LHCN-M2 (cell line): Measurements from ENCODE around the gene CDK2. TPM values are rescaled to one million over a fixed set of nuclear protein-coding genes. Genes with fewer than 3 reads are reported as not detected.

Experiments
- DNase-seq: peaks from one replicate; pipeline ENCODE4 v3.0.0-alpha.2; 2012; ENCODE audit warnings: low read depth
- polyA plus RNA-seq: library from polyadenylated mRNA; unstranded; fragments of >200 nt; gene quantifications from one replicate; pipeline ENCODE4 v1.2.1, GENCODE V29; 2012; ENCODE audit warnings: missing spikeins
- total RNA-seq: library from RNA; depleted of rRNA; stranded (reverse); fragments of >200 nt; gene quantifications from 2 replicates; pipeline ENCODE4 v1.2.3, GENCODE V29; 2014; rRNA removed

The CDK2 gene
- total RNA-seq = 64.4 and 66.5 TPM in 2 replicates
- 43.7 TPM for polyA plus RNA-seq

DNA sequence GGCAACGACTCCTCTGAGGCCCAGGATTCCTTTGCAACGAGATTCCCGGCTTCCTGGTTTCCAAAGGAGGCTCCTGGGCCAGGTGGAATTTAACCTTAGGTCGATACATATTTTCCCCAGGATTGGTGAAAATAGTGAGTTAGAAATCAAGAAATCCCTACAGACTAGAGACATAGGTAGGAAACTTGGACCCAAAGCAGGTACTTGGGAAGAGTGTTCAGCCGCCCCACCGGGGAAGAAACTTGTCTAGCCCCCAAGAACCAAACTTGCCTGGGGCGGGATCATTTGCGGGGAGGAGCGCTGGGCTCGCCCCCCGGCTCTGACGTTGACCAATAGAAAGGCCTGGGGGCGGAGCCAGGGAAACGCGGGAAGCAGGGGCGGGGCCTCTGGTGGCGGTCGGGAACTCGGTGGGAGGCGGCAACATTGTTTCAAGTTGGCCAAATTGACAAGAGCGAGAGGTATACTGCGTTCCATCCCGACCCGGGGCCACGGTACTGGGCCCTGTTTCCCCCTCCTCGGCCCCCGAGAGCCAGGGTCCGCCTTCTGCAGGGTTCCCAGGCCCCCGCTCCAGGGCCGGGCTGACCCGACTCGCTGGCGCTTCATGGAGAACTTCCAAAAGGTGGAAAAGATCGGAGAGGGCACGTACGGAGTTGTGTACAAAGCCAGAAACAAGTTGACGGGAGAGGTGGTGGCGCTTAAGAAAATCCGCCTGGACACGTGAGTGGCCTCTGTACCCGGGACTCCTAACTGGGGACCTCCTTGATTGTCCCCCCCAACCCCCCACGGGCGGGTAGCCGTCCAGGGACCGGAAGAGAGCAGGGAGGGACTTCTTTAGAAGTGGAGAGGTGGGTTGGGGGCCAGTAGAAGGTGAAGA lies at the start of gene CDK2:
Gene CDK2, plus strand, starts transcription at position 423 of the 874 bp plus-strand sequence. Its CDS starts 179 bp downstream, at position 602.
- DNase-seq = peak; percentile 69

DNA sequence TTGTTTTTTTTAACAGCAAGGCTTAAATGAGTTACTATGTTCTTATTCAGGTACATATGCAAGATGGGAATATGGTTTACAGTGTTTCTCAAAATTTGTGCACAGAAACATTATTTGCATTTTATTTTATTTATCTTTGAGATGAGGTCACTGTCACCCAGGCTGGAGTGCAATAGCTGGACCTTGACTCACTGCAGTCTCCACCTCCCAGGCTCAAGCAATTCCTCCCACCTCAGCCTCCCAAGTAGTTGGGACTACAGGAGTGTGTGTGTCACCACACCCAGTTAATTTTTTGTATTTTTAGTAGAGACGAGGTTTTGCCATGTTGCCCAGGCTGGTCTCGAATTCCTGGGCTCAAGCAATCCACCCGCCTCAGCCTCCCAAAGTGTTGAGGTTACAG lies 47.6 kb upstream of the CDK2 start:
- DNase-seq = peak; percentile 47

DNA sequence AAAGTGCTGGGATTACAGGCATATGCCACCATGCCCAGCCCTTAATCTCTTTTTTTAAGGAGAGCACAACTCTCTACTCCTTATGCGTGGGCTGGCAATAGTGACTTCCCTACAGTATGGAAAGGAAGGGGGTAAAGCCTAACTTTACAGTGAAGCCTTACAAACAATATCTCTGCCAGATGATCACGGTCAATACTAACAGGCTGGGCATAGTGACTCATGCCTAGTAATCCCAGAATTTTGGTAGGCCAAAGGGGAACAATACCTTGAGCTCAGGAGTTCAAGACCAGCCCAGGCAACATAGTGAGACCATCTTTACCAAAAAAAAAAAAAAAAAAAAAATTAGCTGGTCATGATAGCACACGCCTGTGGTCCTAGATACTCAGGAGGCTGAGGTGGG lies 44.5 kb upstream of the CDK2 start:
- no peak for DNase-seq

DNA sequence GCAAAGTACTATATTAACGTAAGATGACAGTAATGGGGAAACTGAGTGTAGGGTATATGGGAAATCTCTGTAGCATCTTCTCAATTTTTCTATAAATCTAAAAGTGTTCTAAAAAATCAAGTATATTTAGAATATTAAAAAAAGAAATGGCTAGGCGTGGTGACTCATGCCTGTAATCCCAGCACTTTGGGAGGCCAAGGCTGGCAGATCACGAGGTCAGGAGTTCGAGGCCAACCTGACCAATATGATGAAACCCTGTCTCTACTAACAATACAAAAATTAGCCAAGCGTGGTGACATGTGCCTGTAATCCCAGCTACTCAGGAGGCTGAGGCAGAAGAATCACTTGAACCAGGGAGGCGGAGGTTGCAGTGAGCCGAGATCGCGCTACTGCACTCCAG lies 43.0 kb upstream of the CDK2 start:
- DNase-seq = peak; percentile 15

DNA sequence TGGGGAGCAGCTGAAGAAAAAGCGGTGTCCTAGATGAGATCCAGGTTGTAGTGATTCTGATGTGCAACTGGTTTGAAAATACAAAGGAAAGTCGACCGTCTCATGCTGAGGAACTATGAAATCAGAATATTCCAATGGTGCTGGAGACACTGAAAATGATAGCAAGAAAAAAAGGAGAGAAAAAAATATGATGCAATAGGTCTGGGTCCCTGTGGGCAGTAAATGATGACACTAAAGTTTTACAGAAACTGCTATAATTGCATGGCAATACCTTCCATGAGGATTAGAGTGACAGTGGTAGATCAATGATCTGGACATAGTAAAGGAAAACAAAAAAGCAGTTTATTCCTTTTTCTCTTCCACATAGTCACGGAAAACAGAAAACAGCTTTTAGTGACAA lies 41.3 kb upstream of the CDK2 start:
- DNase-seq = no peak

DNA sequence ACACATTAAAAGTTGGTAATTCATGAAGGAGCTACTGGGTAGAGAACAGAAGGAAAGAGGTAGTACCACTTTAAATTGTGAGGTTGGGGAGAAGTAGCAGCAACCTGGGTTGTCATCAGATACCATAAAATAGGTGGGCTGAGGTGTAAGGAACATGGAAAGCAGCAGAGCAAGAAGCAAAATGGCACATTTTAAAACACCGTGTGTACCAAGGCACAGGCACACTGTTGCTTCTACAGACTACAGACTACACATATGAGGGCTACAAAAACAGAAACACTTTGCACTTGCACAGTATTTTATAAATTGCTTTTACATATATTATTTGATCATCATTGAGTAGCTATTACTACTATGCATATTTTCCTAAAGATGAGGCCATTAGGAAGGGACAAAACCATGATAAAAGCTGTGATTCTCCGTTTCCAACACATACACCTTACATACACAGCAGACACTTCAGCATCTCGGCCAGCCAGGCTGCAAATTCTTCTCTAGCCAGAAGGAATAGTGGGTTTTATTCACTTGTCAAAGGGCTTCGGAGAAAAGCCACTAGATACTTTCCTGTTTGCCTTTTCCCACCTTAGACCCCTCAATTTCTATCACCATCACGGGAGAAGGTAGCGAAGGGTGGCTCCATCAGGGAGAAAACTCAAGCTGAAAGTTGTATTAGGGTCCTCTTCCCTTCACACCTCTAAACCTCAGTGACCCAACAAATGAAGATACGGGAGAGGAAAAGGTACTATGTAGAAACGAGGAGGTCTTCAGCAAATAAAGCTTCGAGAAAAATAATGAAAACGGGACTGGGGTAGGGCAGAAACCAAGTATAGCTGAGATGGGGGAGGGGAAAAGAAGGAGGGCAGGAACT lies 40.5 kb upstream of the CDK2 start:
- no peak for DNase-seq

DNA sequence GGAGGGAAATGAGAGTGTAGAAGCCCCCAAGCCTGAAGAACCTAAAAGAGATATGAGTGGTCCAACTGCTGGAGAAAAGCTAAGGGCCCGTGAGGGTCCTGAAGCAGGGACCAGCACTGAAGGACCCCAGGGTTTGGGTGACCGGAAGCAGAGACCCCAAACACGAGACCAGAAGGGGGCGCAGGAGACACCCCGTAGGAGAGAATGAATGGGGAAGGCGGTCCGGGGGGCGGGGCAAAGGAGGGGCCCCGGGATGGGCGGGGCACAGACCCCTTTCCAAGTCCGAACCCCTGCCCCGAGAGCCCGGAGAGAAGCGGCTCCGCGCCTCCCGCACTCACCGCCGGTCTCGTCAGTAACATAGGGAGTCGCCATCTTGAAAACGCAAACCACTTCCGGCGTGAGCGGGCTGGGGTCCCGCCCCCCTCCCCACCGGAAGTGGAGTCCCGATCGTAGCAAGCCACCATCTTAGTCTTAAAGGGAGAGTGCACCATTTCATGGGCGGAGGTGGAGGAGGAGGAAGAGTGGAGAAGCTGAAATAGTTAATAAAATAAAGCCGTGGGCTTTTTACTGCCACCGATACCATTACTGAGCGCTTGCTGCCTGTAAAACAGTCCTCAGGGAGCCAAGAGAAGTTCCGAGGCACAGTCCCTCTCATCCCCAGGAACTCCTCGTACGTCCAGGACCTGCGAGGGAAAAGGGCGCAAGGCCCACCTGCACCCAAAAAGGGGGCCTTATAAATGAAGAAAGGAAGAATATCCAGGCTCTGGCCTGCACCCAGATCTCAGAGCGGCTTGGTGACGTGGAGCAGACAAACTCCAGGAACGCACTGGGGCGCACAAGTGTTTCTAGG lies 39.7 kb upstream of the CDK2 start:
- DNase-seq = peak; percentile 92

DNA sequence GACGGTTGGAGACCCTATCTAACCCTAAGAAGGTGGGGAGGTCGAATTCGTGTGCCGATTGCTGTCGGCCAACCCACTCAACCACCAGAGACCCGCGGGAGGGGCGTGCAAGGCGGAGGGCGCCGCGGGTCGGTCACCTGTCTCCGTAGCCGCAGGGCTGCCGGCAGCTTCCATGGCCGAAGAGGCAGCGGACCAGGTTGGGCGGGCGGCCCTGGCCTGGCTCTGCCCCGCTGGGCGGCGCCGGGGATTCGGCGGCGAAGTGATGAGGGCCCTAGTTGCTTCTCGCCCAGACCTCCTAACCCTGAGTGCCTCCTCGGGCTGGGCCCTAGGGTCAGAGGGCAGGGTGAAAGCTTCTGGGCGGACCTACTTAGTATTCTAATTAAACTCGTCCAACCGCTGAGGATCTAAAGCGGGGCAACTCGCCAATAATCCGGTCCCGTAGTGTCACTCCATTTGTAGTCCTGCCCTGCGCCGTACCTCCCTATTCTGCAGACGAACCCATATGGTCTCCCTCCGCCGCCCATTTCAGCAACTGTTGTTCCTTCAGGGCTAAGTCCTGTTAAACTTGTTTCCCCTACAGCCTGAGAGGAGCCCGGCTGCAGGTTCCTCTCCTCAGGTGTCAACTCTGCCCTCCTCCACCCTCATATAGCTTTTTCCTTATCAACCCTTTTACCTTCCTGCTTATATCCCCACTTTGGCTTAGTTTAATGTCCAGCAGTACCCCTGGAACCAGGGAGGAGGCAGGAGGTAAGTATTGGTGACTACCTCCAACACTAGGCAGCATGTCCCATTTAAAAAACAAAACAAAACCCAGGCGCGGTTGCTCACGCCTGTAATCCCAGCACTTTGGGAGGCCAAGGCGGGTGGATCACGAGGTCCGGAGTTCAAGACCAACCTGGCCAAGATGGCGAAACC lies 38.8 kb upstream of the CDK2 start, which contains the start of gene PYM1:
Gene PYM1, minus strand, starts transcription at position 307 of the 915 bp plus-strand sequence. Its CDS starts 133 bp downstream, at position 174.
- DNase-seq = peak; percentile 78

DNA sequence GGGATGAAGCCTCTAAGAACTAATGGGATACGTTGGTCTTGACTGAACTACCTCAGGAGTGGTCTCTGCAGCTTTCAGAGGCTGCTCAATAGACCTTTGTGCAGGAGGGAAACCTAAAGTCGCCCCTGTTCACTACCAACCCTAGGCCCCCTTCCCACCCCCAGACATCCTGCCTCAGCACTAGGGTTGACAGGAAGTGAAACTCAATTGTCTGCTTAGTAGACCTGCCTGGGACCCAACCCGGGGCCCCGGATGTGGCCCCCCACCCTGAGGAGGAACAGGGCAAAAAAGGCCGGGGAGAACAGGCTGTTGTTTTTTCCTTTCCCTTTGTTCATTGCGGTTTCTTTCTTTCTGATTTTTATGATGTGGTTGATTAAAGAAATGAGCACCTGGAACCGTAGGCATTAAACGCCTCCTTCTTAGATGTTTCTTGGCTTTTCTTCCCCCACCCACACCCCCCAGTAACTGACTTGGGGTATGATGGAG lies 37.3 kb upstream of the CDK2 start:
- DNase-seq = no peak

DNA sequence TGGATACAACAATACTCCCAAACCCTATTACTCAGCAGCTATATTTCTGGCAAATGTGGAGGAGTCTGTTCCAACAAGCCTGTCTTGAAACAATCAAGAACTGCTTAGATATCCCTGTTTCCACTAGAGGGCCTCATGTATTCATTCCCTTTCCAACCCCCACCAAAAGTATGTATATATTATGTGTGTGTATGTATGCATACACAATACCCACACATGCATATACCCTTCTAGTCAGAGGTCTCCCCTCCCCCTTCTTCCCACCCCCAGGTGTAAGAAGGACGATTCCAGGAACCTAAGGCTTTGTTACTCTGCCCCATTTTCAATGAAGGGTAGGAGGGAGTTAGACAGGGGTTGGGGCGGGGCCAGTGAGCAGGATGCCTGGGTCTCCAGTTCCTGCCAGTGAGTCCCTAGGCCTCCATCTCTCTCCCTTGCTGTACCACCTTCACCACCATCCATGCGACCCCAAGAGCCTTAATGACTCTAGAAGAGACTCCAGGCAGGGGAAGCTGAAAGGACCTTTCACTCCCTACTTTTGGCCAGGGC lies 35.8 kb upstream of the CDK2 start, which contains the start of gene DGKA:
Gene DGKA, plus strand, starts transcription at position 392 of the 546 bp plus-strand sequence. CDS start 5,342 bp downstream, outside the sequence.
- DNase-seq = peak; percentile 58

DNA sequence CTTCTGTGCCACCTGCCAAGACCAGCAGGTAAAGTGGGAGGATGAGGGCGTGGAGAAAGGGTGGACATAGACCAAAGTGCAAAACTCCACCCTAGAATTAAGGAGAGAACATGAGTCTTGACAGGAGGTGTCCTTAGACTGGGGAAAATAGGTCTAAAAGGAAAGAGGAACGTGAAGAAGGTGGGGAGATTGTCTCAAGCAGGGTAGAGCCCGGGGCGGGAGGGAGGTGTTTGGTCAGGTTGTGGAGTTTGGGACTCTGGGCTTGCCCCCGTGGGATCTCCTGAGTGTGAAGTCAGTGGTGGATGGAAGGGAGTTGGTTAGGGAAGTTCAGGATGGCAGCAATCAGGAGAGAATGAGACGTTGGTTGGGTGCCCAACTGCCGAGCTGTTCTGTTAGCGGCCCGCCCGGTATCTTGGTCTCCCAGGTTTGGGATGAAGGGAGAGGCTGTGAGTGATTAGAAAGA lies 35.3 kb upstream of the CDK2 start:
- DNase-seq = peak; percentile 8

DNA sequence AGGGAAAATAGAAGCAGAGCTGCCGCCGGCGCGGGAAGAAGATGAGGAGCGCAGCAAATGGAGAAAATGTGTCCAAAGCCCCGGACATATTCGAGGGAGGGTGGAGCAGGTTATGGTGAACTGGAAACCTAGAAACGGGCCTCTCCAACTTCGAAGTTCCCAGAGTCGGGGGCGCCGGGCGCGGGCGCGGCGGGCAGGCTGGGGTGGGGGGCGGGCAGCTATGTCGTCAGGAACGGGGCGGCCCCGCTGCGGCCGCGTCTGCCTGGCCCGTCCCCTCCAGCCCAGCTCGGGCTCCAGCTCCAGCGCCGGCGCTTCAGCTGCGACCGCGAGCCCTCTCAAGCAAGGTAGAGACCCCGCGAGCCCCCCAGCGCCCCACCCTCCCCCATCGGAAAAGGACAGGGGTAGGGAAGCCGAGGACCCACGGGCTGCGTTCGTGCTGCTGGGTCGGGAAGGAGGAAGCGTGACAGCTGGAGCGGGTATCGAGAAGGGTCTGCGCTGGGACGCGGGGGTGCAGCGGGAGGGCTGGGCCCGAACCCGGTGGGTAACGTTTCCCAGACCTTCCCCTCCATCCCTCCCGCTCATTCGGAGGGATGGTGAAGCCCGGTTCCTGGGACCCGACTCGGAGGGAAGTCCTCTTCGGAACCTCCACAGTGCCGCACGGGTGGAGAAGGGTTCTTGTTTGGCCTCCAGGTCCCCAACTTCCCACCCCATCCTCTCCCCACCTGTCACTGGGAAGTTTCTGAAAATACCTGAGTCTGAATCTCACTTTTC lies 34.7 kb upstream of the CDK2 start:
- peak; percentile 14 for DNase-seq

DNA sequence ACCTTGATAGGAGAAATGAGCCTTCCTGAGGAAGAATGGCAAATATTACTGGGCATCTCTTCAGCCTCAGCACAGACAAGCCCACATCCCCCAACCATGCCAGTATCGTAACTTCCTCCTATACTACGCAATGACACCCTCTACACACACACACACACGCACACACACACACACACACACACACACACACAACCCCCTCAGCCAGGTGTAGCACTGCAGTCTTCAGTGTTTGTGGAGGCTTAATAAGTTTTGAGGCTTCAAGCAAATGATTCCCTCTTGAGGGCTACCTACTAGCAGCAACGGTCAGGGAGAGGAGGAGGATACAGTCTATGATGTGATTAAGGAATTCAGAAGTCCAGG lies 34.1 kb upstream of the CDK2 start:
- peak; percentile 23 for DNase-seq

DNA sequence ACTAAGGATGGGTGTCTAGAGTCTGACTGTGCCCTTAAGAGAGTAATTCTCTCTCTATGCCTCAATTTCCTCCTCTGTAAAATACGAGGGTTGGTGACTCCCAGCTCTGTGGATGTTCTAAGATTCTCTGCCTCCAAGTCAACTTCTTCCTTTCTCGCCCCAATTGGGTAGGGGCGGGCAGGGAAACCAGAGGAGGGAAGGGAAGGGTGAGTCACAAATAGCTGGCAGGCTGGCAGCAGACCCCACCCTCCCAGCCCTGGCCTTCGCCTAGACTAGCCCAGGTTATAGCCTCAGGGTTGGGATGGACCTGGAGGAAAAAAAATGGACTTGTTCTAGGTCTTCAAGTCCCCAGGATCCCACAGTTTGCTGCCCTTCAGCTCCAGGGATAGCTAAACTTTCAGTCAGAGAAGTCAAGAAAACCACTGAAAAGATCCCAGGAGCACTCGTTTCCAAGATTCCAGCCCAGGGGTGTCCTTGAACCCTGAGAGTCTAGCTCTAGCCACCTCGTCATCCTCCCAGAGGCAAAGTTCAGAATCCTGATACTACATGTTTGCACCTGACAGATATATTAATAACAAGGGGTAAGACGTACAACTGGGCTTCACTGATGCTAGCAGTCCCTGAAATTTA lies 33.3 kb upstream of the CDK2 start:
- peak; percentile 46 for DNase-seq

DNA sequence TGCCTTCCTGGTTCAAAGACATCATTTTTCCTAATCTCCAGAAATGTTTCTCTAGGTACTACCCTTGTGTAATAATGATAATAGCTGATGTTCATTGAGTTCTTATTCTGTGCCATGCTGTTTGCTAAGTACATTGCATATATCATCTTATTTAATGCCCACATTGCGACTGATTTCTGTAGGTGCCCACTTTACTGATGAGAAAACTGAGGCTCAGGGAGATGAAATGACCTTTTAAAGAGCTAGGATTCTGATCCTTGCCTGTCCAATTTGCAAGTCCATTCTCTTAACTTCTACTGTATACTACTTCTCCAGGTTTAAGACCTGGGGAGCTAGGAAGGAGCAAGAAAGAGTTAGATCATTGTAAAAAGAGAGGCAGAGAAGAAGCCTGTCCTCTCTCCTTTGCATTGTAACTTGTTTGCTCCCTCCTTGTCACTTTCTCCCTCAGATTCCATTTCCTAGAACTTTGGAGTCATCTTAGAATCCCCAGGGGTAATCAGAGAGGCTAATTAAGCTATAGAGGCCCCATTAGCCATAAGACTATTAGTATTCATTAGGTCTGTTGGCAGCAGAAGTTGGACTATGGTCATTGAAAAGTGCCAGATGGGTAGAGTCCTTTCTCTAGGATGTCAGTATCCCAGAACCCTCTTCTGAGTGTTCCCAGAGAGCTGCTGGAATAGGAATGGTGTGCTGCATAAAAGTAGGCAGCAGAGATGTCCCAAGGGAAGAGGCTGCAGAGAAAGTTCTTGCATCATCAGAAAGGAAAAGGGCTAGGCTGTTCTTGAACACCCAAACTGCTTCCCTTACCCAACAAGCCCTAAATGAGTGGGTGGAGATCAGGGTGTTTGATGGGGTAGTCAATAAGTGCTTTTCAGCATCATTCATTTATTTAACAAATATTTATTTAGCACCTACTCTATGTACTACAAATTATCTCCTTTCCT lies 32.6 kb upstream of the CDK2 start:
- peak; percentile 50 for DNase-seq

DNA sequence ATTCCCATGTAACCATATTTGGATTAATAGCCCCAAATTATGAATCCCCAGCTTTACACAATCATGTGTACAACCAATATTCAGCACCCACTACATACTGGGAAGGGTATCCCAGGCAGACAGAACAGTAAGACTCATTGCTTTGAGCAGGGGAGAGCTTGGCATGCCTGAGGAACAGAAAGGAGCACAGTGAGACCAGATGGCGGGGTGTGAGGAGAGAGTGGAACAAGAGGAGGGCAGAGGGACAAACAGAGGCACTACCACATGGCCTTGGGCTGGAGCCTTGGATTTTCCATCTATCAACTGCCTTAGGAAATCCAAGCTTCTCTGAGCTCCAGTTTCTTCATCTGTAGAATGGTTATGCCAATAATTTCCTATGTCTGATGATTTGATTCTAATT lies 31.9 kb upstream of the CDK2 start:
- no peak for DNase-seq

DNA sequence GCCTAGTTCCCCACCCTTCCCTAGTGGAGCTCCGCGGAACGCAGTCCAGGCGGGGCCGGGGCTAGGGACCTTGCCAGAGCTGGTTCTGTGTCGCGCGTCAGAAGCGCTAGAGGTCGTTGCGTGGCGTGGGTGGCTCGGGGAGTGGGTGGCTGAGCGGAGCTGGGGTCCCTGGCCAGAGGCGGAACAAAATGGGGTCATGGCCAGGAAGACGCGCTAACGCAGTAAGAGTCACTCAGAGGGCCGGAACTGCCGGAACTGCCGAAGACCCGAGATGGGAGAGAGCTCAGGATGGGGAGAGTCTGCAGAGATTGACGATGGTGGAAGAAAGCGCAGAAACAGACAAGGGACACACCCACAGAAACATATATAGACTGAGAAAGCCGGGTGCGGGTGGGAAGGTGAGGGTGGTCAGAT lies 30.9 kb upstream of the CDK2 start:
- DNase-seq = no peak
